K562 (cell line): ENCODE results near the gene STX3. TPM values are rescaled to one million over a fixed set of nuclear protein-coding genes. Genes with fewer than 3 reads are reported as not detected.

Experiments
- ATAC-seq: fragments of 200-7000 bp; cut with Tn5 transposase; 3 replicates; pipeline ENCODE4 v1.9.1; 2020; ENCODE audit warnings: moderate library complexity
- BruUV-seq: library from RNA; stranded (reverse); fragments of 400-500 nt; replicated peaks from 2 replicates; lab custom pipeline; 2021; lab: Mats Ljungman, UMichigan
- CTCF ChIA-PET: fragments of 300-600 bp; formaldehyde crosslinking; extraction: SDS; loops from one replicate; lab custom pipeline; 2021; ENCODE audit warnings: low intra/inter-chr PET ratio; lab: Yijun Ruan, JAX
- POLR2A ChIA-PET: fragments of 300-600, 350-650 bp; sonication (Branson Sonifier 250); formaldehyde crosslinking; extraction: SDS; loops from one replicate; lab custom pipeline; 2021; ENCODE audit warnings: antibody characterized with exemption, inconsistent platforms; lab: Yijun Ruan, JAX
- DNase-seq, 4 experiments: peaks; one replicate each; pipeline versions ENCODE4 v3.0.0 to v3.0.0-alpha.2; 2011 to 2018; ENCODE audit warnings: low spot score in 3 of 4, mixed read lengths in 3 of 4; ENCODE audit errors: extremely low read depth in 1 of 4
- FAIRE-seq: peaks from 2 replicates; lab custom pipeline; 2011; peaks lifted over from hg19 to GRCh38; lab: Jason Lieb, UNC
- H2AFZ ChIP-seq: 2 replicates; pipeline ENCODE4 v1.6.0; 2011; ENCODE audit warnings: low read depth, low read length, control low read depth, inconsistent platforms
- H3K27ac ChIP-seq: fragments of 200-600 bp; 3 replicates; pipeline ENCODE4 v1.8.0; 2011; ENCODE audit warnings: low read depth, mild to moderate bottlenecking, control low read depth, inconsistent platforms, low read length, moderate library complexity, mixed read lengths; ENCODE audit errors: extremely low read depth
- H3K27me3 ChIP-seq, 2 experiments: fragments of 300-600 bp in 1 of 2; 2 replicates in 1 of 2; 3 replicates in 1 of 2; pipeline versions ENCODE4 v1.6.0 to v1.8.0; 2011; ENCODE audit warnings: inconsistent platforms in 2 of 2, low read length in 2 of 2, mild to moderate bottlenecking in 1 of 2, mixed read lengths in 1 of 2, moderate library complexity in 1 of 2; ENCODE audit not compliant: control insufficient read depth in 2 of 2, insufficient read depth in 2 of 2
- H3K36me3 ChIP-seq: fragments of 300-600 bp; 3 replicates; pipeline ENCODE4 v1.8.0; 2011; ENCODE audit warnings: mild to moderate bottlenecking, low read length, inconsistent platforms; ENCODE audit not compliant: control insufficient read depth, insufficient read depth
- H3K4me1 ChIP-seq, 2 experiments: fragments of 200-600 bp in 1 of 2; replicated peaks in 1 of 2; 2 replicates in 1 of 2; 3 replicates in 1 of 2; pipeline versions ENCODE4 v1.5.1 to v1.8.0; 2011; ENCODE audit warnings: inconsistent platforms in 2 of 2, low read length in 2 of 2, mild to moderate bottlenecking in 1 of 2, mixed read lengths in 1 of 2, moderate library complexity in 1 of 2; ENCODE audit not compliant: control insufficient read depth in 2 of 2, insufficient read depth in 2 of 2
- H3K4me2 ChIP-seq: 2 replicates; pipeline ENCODE4 v1.6.1; 2011; ENCODE audit warnings: low read length, control low read depth, inconsistent platforms, mixed read lengths; ENCODE audit not compliant: insufficient read depth
- H3K4me3 ChIP-seq: fragments of 200-600 bp; sonication (generic), shearing (Covaris generic); 2 replicates; pipeline ENCODE4 v1.5.1; 2016; ENCODE audit warnings: control low read depth, inconsistent platforms
- H3K79me2 ChIP-seq: fragments of 200-600 bp; 3 replicates; pipeline ENCODE4 v1.8.0; 2011; ENCODE audit warnings: low read length, inconsistent platforms; ENCODE audit not compliant: control insufficient read depth, insufficient read depth
- H3K9ac ChIP-seq, 2 experiments: 2 replicates each; pipeline versions ENCODE4 v1.6.0 to v1.6.1; 2011; ENCODE audit warnings: low read depth in 2 of 2, low read length in 2 of 2, control low read depth in 1 of 2, inconsistent platforms in 1 of 2, mild to moderate bottlenecking in 1 of 2, mixed read lengths in 1 of 2; ENCODE audit not compliant: insufficient read depth in 1 of 2
- H3K9me1 ChIP-seq: one replicate; pipeline ENCODE4 v1.6.0; 2011; ENCODE audit warnings: inconsistent platforms, mild to moderate bottlenecking, low read length, moderate library complexity; ENCODE audit not compliant: control insufficient read depth, insufficient read depth
- H3K9me3 ChIP-seq: replicated peaks from 2 replicates; pipeline ENCODE4 v1.5.1; 2011; ENCODE audit warnings: low read depth, low read length, inconsistent platforms; ENCODE audit not compliant: control insufficient read depth, insufficient read depth
- H4K20me1 ChIP-seq: replicated peaks from 2 replicates; pipeline ENCODE4 v1.6.1; 2011; ENCODE audit warnings: low read length, inconsistent platforms, mixed read lengths; ENCODE audit not compliant: control insufficient read depth, insufficient read depth
- COPS2 ChIP-seq: fragments of 450-650 bp; conservative IDR thresholded peaks from 2 replicates; pipeline ENCODE4 v1.6.1; 2016; ENCODE audit warnings: mild to moderate bottlenecking, moderate library complexity
- EZH2 ChIP-seq: IDR thresholded peaks from 2 replicates; pipeline ENCODE4 v1.6.1; 2012; ENCODE audit warnings: low read depth, mild to moderate bottlenecking, inconsistent platforms, low read length, borderline replicate concordance
- HOMEZ ChIP-seq: fragments of 250-450 bp; sonication (Bioruptor Pico); IDR thresholded peaks from 2 replicates; pipeline ENCODE4 v1.4.0; 2020; ENCODE audit warnings: mild to moderate bottlenecking, moderate library complexity
- SRSF7 ChIP-seq: fragments of 200-400 bp; formaldehyde crosslinking; optimal IDR thresholded peaks from 2 replicates; pipeline ENCODE3; 2017; ENCODE audit warnings: mild to moderate bottlenecking, low read depth, low read length
- ZMIZ1 ChIP-seq, 2 experiments: fragments of 150-350 bp in 1 of 2; IDR thresholded peaks; 2 replicates each; pipeline ENCODE4 v1.6.1; 2012 to 2016; ENCODE audit warnings: low read depth in 2 of 2, low read length in 2 of 2, mild to moderate bottlenecking in 1 of 2, moderate library complexity in 1 of 2
- ZNF589 ChIP-seq: fragments of 200-800 bp; sonication (Bioruptor generic); IDR thresholded peaks from 2 replicates; pipeline ENCODE4 v1.6.1; 2016; ENCODE audit warnings: low read depth, missing genetic modification characterization, missing compliant biosample characterization
- ZNF780A ChIP-seq: fragments of 250-450 bp; sonication (Bioruptor Pico); IDR thresholded peaks from 2 replicates; pipeline ENCODE4 v1.5.0; 2021; ENCODE audit warnings: mild to moderate bottlenecking
- WGBS: fragments of 100-300 bp; shearing (Covaris generic); methylation state at CpG from one replicate; pipeline ENCODE4 v1.1.6; 2016; ENCODE audit warnings: low coverage, mixed read lengths; ENCODE audit not compliant: insufficient coverage; ENCODE audit errors: missing lambda C conversion rate; 5-methylcytosine and 5-hydroxymethylcytosine counted together
- in situ Hi-C: fragments of 300-500 bp; cut with MboI; formaldehyde crosslinking; loops from 4 replicates; pipeline ENCODE4 v1.15.0; 2018; ENCODE audit warnings: inconsistent platforms, mixed read lengths
- intact Hi-C: fragments of 100-400 bp; cut with micrococcal nuclease; formaldehyde crosslinking; loops from 2 replicates; pipeline ENCODE4 v1.14.2; 2022
- polyA plus RNA-seq, 8 experiments: library from polyadenylated mRNA; depleted of rRNA in 4 of 8; stranded (reverse) in 5 of 8; unstranded in 3 of 8; fragments of >200 nt; fragmentation: Nextera tagmentation in 2 of 8; fragmentation: Illumina TruSeq in 1 of 8; extraction: Ambion mirVana in 2 of 8; extraction: Trizol in 1 of 8; gene quantifications; 2 replicates each; pipeline versions ENCODE4 v1.2.1 to v1.2.3, GENCODE V29; 2011 to 2014; ENCODE audit warnings: inconsistent platforms in 1 of 8, missing spikeins in 1 of 8
- total RNA-seq, 7 experiments: library from RNA; depleted of rRNA in 6 of 7; stranded (reverse); fragments of >200 nt in 6 of 7; fragmentation: Illumina TruSeq in 2 of 7; extraction: Trizol in 2 of 7; gene quantifications; 2 replicates each; pipeline versions ENCODE4 v1.2.1 to v1.2.3, GENCODE V29; 2011 to 2021; ENCODE audit warnings: low replicate concordance in 1 of 7

The STX3 gene
- total and polyA plus RNA-seq, 9 of the 15 experiments (the other 6 are each of a cell fraction or from before 2014, with no cell fraction given), result 12.0 to 91.6 (median 48.7) TPM

GRCh38 chr11:59767225-59767611 is 12.0 kb downstream of the STX3 start (continued):
- TF ChIP-seq ZMIZ1 (IDR thresholded peaks at IDR 0.05; ENCODE audit: low read depth in 2 of 2, low read length in 2 of 2), result no peak
- no peak for TF ChIP-seq ZNF780A (CRISPR knock-in tag)
- TF ChIP-seq HOMEZ, result no peak
- TF ChIP-seq, all 486 proteins: peak for 28

GRCh38 chr11:59769111-59769510 is 13.9 kb downstream of the STX3 start:
- in situ Hi-C loops (no loop called here), intact Hi-C loops (no loop called here)
- Histone ChIP-seq H2AFZ (no peak overlapping the region), H3K9ac (no peak overlapping the region), H3K4me1 (peaks cover 25 to 48% of the 10 kb centered on the region in 2 experiments), H4K20me1 (peaks cover 23% of the 10 kb centered on the region), H3K4me3 (no peak overlapping the region), H3K9me3 (no peaks in the 10 kb centered on the region), H3K4me2 (no peak overlapping the region), H3K9me1 (peaks cover 2% of the 10 kb centered on the region), H3K36me3 (peaks cover 25% of the 10 kb centered on the region; the same call in 2 of the 3 replicates), H3K27ac (no peak overlapping the region), H3K79me2 (peaks cover 65% of the 10 kb centered on the region), H3K27me3 (no peaks in the 10 kb centered on the region)
- ChIA-PET CTCF (no interaction called here), POLR2A (no interaction called here)
- no peak for FAIRE-seq
- no TSS peak for BruUV-seq
- peak in 1 of 4 experiments; percentile 32 for DNase-seq
- 50% methylated on average over 7 of the region's 7 CpGs for WGBS
- no peak for ATAC-seq
- TF ChIP-seq SRSF7, result no peak
- TF ChIP-seq COPS2, result no peak
- TF ChIP-seq EZH2, result no peak
- TF ChIP-seq ZNF589, result no peak
